SK-N-SH (cell line): ENCODE data around the gene SPAG9. TPM values are rescaled to one million over a fixed set of nuclear protein-coding genes. Genes with fewer than 3 reads are reported as not detected.

Source experiments
- CTCF ChIA-PET: fragments of 300-600, 350-600 bp; formaldehyde crosslinking; extraction: SDS; loops from one replicate; lab custom pipeline; 2021; lab: Yijun Ruan, JAX
- POLR2A ChIA-PET: fragments of 350-600 bp; sonication (Branson Sonifier 250); formaldehyde crosslinking; extraction: SDS; loops from one replicate; lab custom pipeline; 2020; ENCODE audit warnings: antibody characterized with exemption, inconsistent platforms; lab: Yijun Ruan, JAX
- DNase-seq: peaks from one replicate; pipeline ENCODE4 v3.0.0; 2012
- H2AFZ ChIP-seq: fragments of 200-600 bp; sonication (generic); 2 replicates; pipeline ENCODE4 v1.8.1; 2016; ENCODE audit warnings: antibody characterized with exemption, mild to moderate bottlenecking, low read depth
- H3F3A ChIP-seq: fragments of 200-600 bp; sonication (generic); replicated peaks from 2 replicates; pipeline ENCODE3; 2016; ENCODE audit warnings: antibody characterized with exemption, mild to moderate bottlenecking; ENCODE audit not compliant: insufficient read depth
- H3K27ac ChIP-seq, 2 experiments: fragments of 200-500 bp in 1 of 2; fragments of 200-600 bp in 1 of 2; sonication (Bioruptor generic) in 1 of 2; sonication (generic), shearing (Covaris generic) in 1 of 2; 2 replicates each; pipeline versions ENCODE4 v1.5.1 to v1.6.1; 2014 to 2016; ENCODE audit warnings: low read depth in 2 of 2, inconsistent platforms in 1 of 2, low read length in 1 of 2, mild to moderate bottlenecking in 1 of 2, mixed read lengths in 1 of 2
- H3K27me3 ChIP-seq: fragments of 200-600 bp; sonication (generic), shearing (Covaris generic); 2 replicates; pipeline ENCODE4 v1.6.1; 2016; ENCODE audit warnings: mixed run types; ENCODE audit not compliant: insufficient read depth
- H3K36me3 ChIP-seq, 2 experiments: fragments of 200-500 bp in 1 of 2; fragments of 200-600 bp in 1 of 2; sonication (Bioruptor generic) in 1 of 2; sonication (generic) in 1 of 2; replicated peaks in 1 of 2; 2 replicates each; pipeline versions ENCODE3 to v1.5.1; 2014 to 2016; ENCODE audit warnings: low read length in 1 of 2, mild to moderate bottlenecking in 1 of 2; ENCODE audit not compliant: insufficient read depth in 2 of 2, control insufficient read depth in 1 of 2
- H3K4me1 ChIP-seq, 2 experiments: fragments of 200-500 bp in 1 of 2; fragments of 200-600 bp in 1 of 2; sonication (Bioruptor generic) in 1 of 2; sonication (generic), shearing (Covaris generic) in 1 of 2; 2 replicates each; pipeline versions ENCODE4 v1.5.1 to v1.6.1; 2014 to 2016; ENCODE audit warnings: low read depth in 1 of 2, low read length in 1 of 2, mixed run types in 1 of 2; ENCODE audit not compliant: insufficient read depth in 2 of 2, control insufficient read depth in 1 of 2
- H3K4me2 ChIP-seq: fragments of 200-600 bp; sonication (generic), shearing (Covaris generic); 2 replicates; pipeline ENCODE4 v1.6.1; 2017; ENCODE audit warnings: mixed run types
- H3K4me3 ChIP-seq, 2 experiments: fragments of 200-500 bp in 1 of 2; fragments of 200-600 bp in 1 of 2; sonication (Bioruptor generic) in 1 of 2; sonication (generic), shearing (Covaris generic) in 1 of 2; 2 replicates each; pipeline versions ENCODE4 v1.5.1 to v1.8.1; 2014 to 2016; ENCODE audit warnings: low read depth in 2 of 2, inconsistent platforms in 1 of 2, low read length in 1 of 2, mild to moderate bottlenecking in 1 of 2, mixed read lengths in 1 of 2, moderate library complexity in 1 of 2
- H3K79me2 ChIP-seq: fragments of 200-600 bp; sonication (generic); 2 replicates; pipeline ENCODE4 v1.8.1; 2017; ENCODE audit warnings: mild to moderate bottlenecking; ENCODE audit not compliant: insufficient read depth
- H3K9ac ChIP-seq: fragments of 200-600 bp; sonication (generic); 2 replicates; pipeline ENCODE4 v1.6.1; 2017; ENCODE audit warnings: mixed run types
- H3K9me2 ChIP-seq: fragments of 200-600 bp; sonication (generic); 2 replicates; pipeline ENCODE4 v1.6.1; 2017; ENCODE audit warnings: mixed run types
- H3K9me3 ChIP-seq: fragments of 200-600 bp; sonication (generic); 2 replicates; pipeline ENCODE4 v1.6.1; 2017; ENCODE audit warnings: mixed run types, mild to moderate bottlenecking, moderate library complexity
- H4K20me1 ChIP-seq: fragments of 200-600 bp; sonication (generic); 2 replicates; pipeline ENCODE4 v1.6.1; 2017; ENCODE audit warnings: mild to moderate bottlenecking, mixed run types; ENCODE audit not compliant: insufficient read depth
- EP300 ChIP-seq, 2 experiments: IDR thresholded peaks; 2 replicates each; pipeline versions ENCODE4 v1.4.0 to v1.6.1; 2012; ENCODE audit warnings: borderline replicate concordance in 1 of 2, low read depth in 1 of 2, low read length in 1 of 2
- EZH2phosphoT487 ChIP-seq: fragments of 200-600 bp; sonication (generic); IDR thresholded peaks from 2 replicates; pipeline ENCODE4 v1.6.1; 2017; ENCODE audit warnings: low read depth, mixed run types, mild to moderate bottlenecking, antibody characterized with exemption, moderate library complexity, borderline replicate concordance
- FOXJ3 ChIP-seq: sonication (generic); formaldehyde crosslinking; IDR thresholded peaks from 2 replicates; pipeline ENCODE4 v1.5.1; 2020; ENCODE audit warnings: mild to moderate bottlenecking, missing genetic modification reagents
- FOXM1 ChIP-seq: IDR thresholded peaks from 2 replicates; pipeline ENCODE4 v1.4.0; 2012; ENCODE audit warnings: low read depth, mild to moderate bottlenecking
- GATA2 ChIP-seq: sonication (generic); formaldehyde crosslinking; IDR thresholded peaks from 2 replicates; pipeline ENCODE4 v1.5.0; 2020; ENCODE audit warnings: mild to moderate bottlenecking, missing genetic modification reagents
- MEF2A ChIP-seq: IDR thresholded peaks from 2 replicates; pipeline ENCODE4 v1.4.0; 2012; ENCODE audit warnings: low read depth, borderline replicate concordance
- MXI1 ChIP-seq: IDR thresholded peaks from 2 replicates; pipeline ENCODE4 v1.6.1; 2012; ENCODE audit warnings: mild to moderate bottlenecking, low read depth, low read length, improper control_type of control experiment
- NFIC ChIP-seq: IDR thresholded peaks from 2 replicates; pipeline ENCODE4 v1.4.0; 2012; ENCODE audit warnings: borderline replicate concordance
- POLR2AphosphoS5 ChIP-seq: IDR thresholded peaks from 2 replicates; pipeline ENCODE4 v1.6.1; 2012; ENCODE audit warnings: low read depth, low read length
- RAD21 ChIP-seq: IDR thresholded peaks from 2 replicates; pipeline ENCODE4 v1.6.1; 2012; ENCODE audit warnings: mild to moderate bottlenecking, low read length
- RCOR1 ChIP-seq: fragments of 150-350 bp; IDR thresholded peaks from 2 replicates; pipeline ENCODE4 v1.6.1; 2017; ENCODE audit warnings: antibody characterized with exemption, low read length
- RFX5 ChIP-seq: IDR thresholded peaks from 2 replicates; pipeline ENCODE4 v1.6.1; 2012; ENCODE audit warnings: mild to moderate bottlenecking, improper control_type of control experiment, low read length
- SIN3A ChIP-seq: IDR thresholded peaks from 2 replicates; pipeline ENCODE4 v1.6.1; 2012; ENCODE audit warnings: low read depth, mild to moderate bottlenecking, low read length, moderate library complexity, borderline replicate concordance
- TCF12 ChIP-seq: IDR thresholded peaks from 2 replicates; pipeline ENCODE4 v1.4.0; 2012
- TEAD4 ChIP-seq: IDR thresholded peaks from 2 replicates; pipeline ENCODE4 v1.4.0; 2012; ENCODE audit warnings: mild to moderate bottlenecking, borderline replicate concordance; ENCODE audit not compliant: insufficient read depth
- WGBS: methylation state at CpG from one replicate; pipeline ENCODE4 v1.1.6; 2017; ENCODE audit warnings: low lambda C conversion rate; 5-methylcytosine and 5-hydroxymethylcytosine counted together
- polyA plus RNA-seq, 3 experiments: library from polyadenylated mRNA; depleted of rRNA; stranded (reverse); fragments of >200 nt; gene quantifications; 2 replicates each; pipeline ENCODE4 v1.2.3, GENCODE V29; 2012
- TF ChIP-seq, protein P1 (sequence below): IDR thresholded peaks from 2 replicates; pipeline ENCODE4 v1.4.0; 2012; ENCODE audit warnings: low read depth, borderline replicate concordance
- TF ChIP-seq, protein P2 (sequence below): IDR thresholded peaks from 2 replicates; pipeline ENCODE4 v1.4.0; 2012; ENCODE audit warnings: low read depth, borderline replicate concordance
- TF ChIP-seq, protein P3 (sequence below): IDR thresholded peaks from 2 replicates; pipeline ENCODE4 v1.6.1; 2012; ENCODE audit warnings: mild to moderate bottlenecking, low read depth, low read length, moderate library complexity

The SPAG9 gene
- polyA plus RNA-seq, 1 of the 3 experiments (the other 2 are of a cell fraction), result 32.1 TPM

DNA sequence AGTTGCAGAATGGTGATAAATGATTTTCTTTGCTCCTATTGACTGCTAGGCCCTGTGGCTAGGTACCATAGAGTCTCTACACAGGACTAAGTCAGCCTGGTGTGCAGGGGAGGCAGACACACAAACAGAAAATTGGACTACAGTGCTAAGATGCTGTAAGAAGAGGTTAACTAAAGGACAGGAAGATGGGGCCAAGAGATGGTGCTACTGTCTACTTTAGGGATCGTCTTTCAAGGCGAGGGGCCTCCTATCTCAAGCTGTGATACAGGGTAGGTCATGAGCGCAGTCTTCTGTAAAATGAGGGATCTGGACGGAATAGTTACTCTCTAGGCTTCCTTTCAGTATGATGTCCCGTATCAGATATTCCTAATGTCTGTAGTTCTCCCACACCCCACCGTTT, 33.5 kb upstream of the SPAG9 start:
- TF ChIP-seq MEF2A (no peak), TEAD4 (no peak), MXI1 (no peak), TCF12 (no peak), EZH2phosphoT487 (no peak), POLR2AphosphoS5 (no peak), RFX5 (no peak), EP300 (IDR thresholded peaks at IDR 0.05; ENCODE audit: borderline replicate concordance in 1 of 2, low read depth in 1 of 2, low read length in 1 of 2) (no peak), GATA2 (CRISPR knock-in tag) (no peak), FOXM1 (no peak), FOXJ3 (no peak), SIN3A (no peak), NFIC (no peak), RAD21 (no peak), RCOR1 (no peak)
- TF ChIP-seq, protein P1, sequence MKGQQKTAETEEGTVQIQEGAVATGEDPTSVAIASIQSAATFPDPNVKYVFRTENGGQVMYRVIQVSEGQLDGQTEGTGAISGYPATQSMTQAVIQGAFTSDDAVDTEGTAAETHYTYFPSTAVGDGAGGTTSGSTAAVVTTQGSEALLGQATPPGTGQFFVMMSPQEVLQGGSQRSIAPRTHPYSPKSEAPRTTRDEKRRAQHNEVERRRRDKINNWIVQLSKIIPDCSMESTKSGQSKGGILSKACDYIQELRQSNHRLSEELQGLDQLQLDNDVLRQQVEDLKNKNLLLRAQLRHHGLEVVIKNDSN, result no peak
- TF ChIP-seq, protein P2, sequence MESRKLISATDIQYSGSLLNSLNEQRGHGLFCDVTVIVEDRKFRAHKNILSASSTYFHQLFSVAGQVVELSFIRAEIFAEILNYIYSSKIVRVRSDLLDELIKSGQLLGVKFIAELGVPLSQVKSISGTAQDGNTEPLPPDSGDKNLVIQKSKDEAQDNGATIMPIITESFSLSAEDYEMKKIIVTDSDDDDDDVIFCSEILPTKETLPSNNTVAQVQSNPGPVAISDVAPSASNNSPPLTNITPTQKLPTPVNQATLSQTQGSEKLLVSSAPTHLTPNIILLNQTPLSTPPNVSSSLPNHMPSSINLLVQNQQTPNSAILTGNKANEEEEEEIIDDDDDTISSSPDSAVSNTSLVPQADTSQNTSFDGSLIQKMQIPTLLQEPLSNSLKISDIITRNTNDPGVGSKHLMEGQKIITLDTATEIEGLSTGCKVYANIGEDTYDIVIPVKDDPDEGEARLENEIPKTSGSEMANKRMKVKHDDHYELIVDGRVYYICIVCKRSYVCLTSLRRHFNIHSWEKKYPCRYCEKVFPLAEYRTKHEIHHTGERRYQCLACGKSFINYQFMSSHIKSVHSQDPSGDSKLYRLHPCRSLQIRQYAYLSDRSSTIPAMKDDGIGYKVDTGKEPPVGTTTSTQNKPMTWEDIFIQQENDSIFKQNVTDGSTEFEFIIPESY, result no peak
- TF ChIP-seq, protein P3, sequence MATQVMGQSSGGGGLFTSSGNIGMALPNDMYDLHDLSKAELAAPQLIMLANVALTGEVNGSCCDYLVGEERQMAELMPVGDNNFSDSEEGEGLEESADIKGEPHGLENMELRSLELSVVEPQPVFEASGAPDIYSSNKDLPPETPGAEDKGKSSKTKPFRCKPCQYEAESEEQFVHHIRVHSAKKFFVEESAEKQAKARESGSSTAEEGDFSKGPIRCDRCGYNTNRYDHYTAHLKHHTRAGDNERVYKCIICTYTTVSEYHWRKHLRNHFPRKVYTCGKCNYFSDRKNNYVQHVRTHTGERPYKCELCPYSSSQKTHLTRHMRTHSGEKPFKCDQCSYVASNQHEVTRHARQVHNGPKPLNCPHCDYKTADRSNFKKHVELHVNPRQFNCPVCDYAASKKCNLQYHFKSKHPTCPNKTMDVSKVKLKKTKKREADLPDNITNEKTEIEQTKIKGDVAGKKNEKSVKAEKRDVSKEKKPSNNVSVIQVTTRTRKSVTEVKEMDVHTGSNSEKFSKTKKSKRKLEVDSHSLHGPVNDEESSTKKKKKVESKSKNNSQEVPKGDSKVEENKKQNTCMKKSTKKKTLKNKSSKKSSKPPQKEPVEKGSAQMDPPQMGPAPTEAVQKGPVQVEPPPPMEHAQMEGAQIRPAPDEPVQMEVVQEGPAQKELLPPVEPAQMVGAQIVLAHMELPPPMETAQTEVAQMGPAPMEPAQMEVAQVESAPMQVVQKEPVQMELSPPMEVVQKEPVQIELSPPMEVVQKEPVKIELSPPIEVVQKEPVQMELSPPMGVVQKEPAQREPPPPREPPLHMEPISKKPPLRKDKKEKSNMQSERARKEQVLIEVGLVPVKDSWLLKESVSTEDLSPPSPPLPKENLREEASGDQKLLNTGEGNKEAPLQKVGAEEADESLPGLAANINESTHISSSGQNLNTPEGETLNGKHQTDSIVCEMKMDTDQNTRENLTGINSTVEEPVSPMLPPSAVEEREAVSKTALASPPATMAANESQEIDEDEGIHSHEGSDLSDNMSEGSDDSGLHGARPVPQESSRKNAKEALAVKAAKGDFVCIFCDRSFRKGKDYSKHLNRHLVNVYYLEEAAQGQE, result no peak
- H3F3A ChIP-seq, result no peaks in the 10 kb centered on the region
- H4K20me1 ChIP-seq, result no peaks in the 10 kb centered on the region
- WGBS, result under 1% methylated on average over 6 of the region's 6 CpGs
- CTCF ChIA-PET, result interaction anchor here (1.1 to 4.9 kb wide), 10 partner anchors 10 to 375 kb away, joined by 3 to 115 read pairs (median 28); partner anchors contain the start of genes NME2 and SPAG9
- peaks cover 57% of the 10 kb centered on the region for H3K79me2 ChIP-seq
- peak overlapping the region; percentile 77 for H3K9ac ChIP-seq
- H2AFZ ChIP-seq, result peak overlapping the region; percentile 67
- peak overlapping the region; percentile 47 to 81; a peak in 3 of 4 replicates for H3K27ac ChIP-seq
- H3K9me2 ChIP-seq, result no peaks in the 10 kb centered on the region
- peaks cover 24 to 30% of the 10 kb centered on the region in 2 experiments for H3K36me3 ChIP-seq
- H3K4me2 ChIP-seq, result peak overlapping the region; percentile 82
- POLR2A ChIA-PET, result interaction anchor here (0.9 to 2.3 kb wide), 2 partner anchors 11 to 143 kb away, joined by 3 to 19 read pairs; partner anchors contain the start of gene NME2
- H3K9me3 ChIP-seq, result no peaks in the 10 kb centered on the region
- peak overlapping the region; percentile 69 to 72 for H3K4me3 ChIP-seq
- no peaks in the 10 kb centered on the region for H3K27me3 ChIP-seq
- peak; percentile 34 for DNase-seq
- peaks cover 9 to 11% of the 10 kb centered on the region in 2 experiments; a peak in 3 of 4 replicates for H3K4me1 ChIP-seq
